HEK293 (cell line): Measurements from ENCODE around the gene TBC1D17.
A peak's percentile ranks its signal among the peaks of the same experiment; 100 is the strongest.

Experiments used
- CTCF ChIA-PET: fragments of 350-600 bp; formaldehyde crosslinking; extraction: SDS; loops from one replicate; lab custom pipeline; 2021; ENCODE audit warnings: antibody characterized with exemption; lab: Yijun Ruan, JAX
- POLR2A ChIA-PET: fragments of 300-600 bp; formaldehyde crosslinking; extraction: SDS; loops from one replicate; lab custom pipeline; 2020; ENCODE audit warnings: antibody characterized with exemption, inconsistent platforms; lab: Yijun Ruan, JAX
- H3K27ac ChIP-seq: fragments of 200-500 bp; sonication (Bioruptor generic); 2 replicates; pipeline ENCODE4 v1.5.1; 2014; ENCODE audit warnings: low read depth, low read length, control low read depth, inconsistent platforms; ENCODE audit errors: extremely low read depth
- H3K36me3 ChIP-seq, 2 experiments: fragments of 200-500 bp in 1 of 2; sonication (Bioruptor generic) in 1 of 2; 1 replicate in 1 of 2; 2 replicates in 1 of 2; pipeline ENCODE4 v1.5.1; 2014 to 2017; ENCODE audit warnings: inconsistent platforms in 2 of 2, low read length in 2 of 2; ENCODE audit not compliant: control insufficient read depth in 2 of 2, insufficient read depth in 1 of 2
- H3K4me1 ChIP-seq: fragments of 200-500 bp; sonication (Bioruptor generic); 2 replicates; pipeline ENCODE4 v1.5.1; 2014; ENCODE audit warnings: mild to moderate bottlenecking, low read length, inconsistent platforms; ENCODE audit not compliant: control insufficient read depth, insufficient read depth
- H3K4me3 ChIP-seq: 2 replicates; pipeline ENCODE4 v1.5.1; 2011; ENCODE audit warnings: low read depth, mild to moderate bottlenecking, control low read depth, low read length, moderate library complexity
- H3K9me3 ChIP-seq: fragments of 200-500 bp; sonication (Bioruptor generic); 2 replicates; pipeline ENCODE4 v1.5.1; 2014; ENCODE audit warnings: low read depth, low read length, inconsistent platforms; ENCODE audit not compliant: control insufficient read depth, insufficient read depth
- BCL11B ChIP-seq: fragments of 450-650 bp; formaldehyde crosslinking; IDR thresholded peaks from 2 replicates; pipeline ENCODE4 v1.5.1; 2016; ENCODE audit warnings: low read depth, missing biosample characterization, missing genetic modification characterization
- FEZF1 ChIP-seq: fragments of 450-650 bp; formaldehyde crosslinking; IDR thresholded peaks from 2 replicates; pipeline ENCODE4 v1.5.1; 2016; ENCODE audit warnings: missing biosample characterization, missing genetic modification characterization
- HOXA7 ChIP-seq: sonication (generic); formaldehyde crosslinking; IDR thresholded peaks from 2 replicates; pipeline ENCODE4 v1.8.1; 2022; ENCODE audit warnings: missing genetic modification reagents, borderline replicate concordance
- HOXD13 ChIP-seq: sonication (generic); formaldehyde crosslinking; IDR thresholded peaks from 2 replicates; pipeline ENCODE4 v1.8.0; 2022; ENCODE audit warnings: missing genetic modification reagents, borderline replicate concordance
- KLF16 ChIP-seq: fragments of 450-650 bp; formaldehyde crosslinking; IDR thresholded peaks from 2 replicates; pipeline ENCODE4 v1.5.1; 2017; ENCODE audit warnings: missing biosample characterization, missing genetic modification characterization
- MYNN ChIP-seq: fragments of 450-650 bp; formaldehyde crosslinking; IDR thresholded peaks from 2 replicates; pipeline ENCODE4 v1.5.1; 2016; ENCODE audit warnings: missing biosample characterization, missing genetic modification characterization, borderline replicate concordance
- ZBTB48 ChIP-seq: fragments of 450-650 bp; formaldehyde crosslinking; IDR thresholded peaks from 2 replicates; pipeline ENCODE4 v1.5.1; 2016; ENCODE audit warnings: missing biosample characterization, missing genetic modification characterization
- ZBTB6 ChIP-seq: fragments of 450-650 bp; formaldehyde crosslinking; IDR thresholded peaks from 2 replicates; pipeline ENCODE4 v1.5.1; 2017; ENCODE audit warnings: missing biosample characterization, missing genetic modification characterization
- ZBTB8A ChIP-seq: fragments of 450-650 bp; formaldehyde crosslinking; IDR thresholded peaks from 2 replicates; pipeline ENCODE4 v1.5.1; 2016; ENCODE audit warnings: missing biosample characterization, missing genetic modification characterization
- ZFP69B ChIP-seq: fragments of 450-650 bp; formaldehyde crosslinking; IDR thresholded peaks from 2 replicates; pipeline ENCODE4 v1.5.1; 2016; ENCODE audit warnings: missing biosample characterization, missing genetic modification characterization
- ZNF10 ChIP-seq: fragments of 450-650 bp; formaldehyde crosslinking; IDR thresholded peaks from 2 replicates; pipeline ENCODE4 v1.5.1; 2017; ENCODE audit warnings: missing biosample characterization, missing genetic modification characterization
- ZNF140 ChIP-seq: fragments of 450-650 bp; formaldehyde crosslinking; IDR thresholded peaks from 2 replicates; pipeline ENCODE4 v1.5.1; 2016; ENCODE audit warnings: missing biosample characterization, missing genetic modification characterization
- ZNF18 ChIP-seq: fragments of 450-650 bp; formaldehyde crosslinking; IDR thresholded peaks from 2 replicates; pipeline ENCODE4 v1.5.1; 2016; ENCODE audit warnings: missing biosample characterization, missing genetic modification characterization
- ZNF184 ChIP-seq: fragments of 450-650 bp; IDR thresholded peaks from 2 replicates; pipeline ENCODE4 v1.5.1; 2018; ENCODE audit warnings: missing biosample characterization, mild to moderate bottlenecking, missing genetic modification characterization
- ZNF221 ChIP-seq: fragments of 450-650 bp; formaldehyde crosslinking; IDR thresholded peaks from 2 replicates; pipeline ENCODE4 v1.5.1; 2017; ENCODE audit warnings: missing biosample characterization, missing genetic modification characterization, borderline replicate concordance
- ZNF23 ChIP-seq: fragments of 450-650 bp; formaldehyde crosslinking; IDR thresholded peaks from 2 replicates; pipeline ENCODE4 v1.5.1; 2016; ENCODE audit warnings: missing biosample characterization, missing genetic modification characterization, borderline replicate concordance
- ZNF248 ChIP-seq: fragments of 450-650 bp; formaldehyde crosslinking; IDR thresholded peaks from 2 replicates; pipeline ENCODE4 v1.5.1; 2017; ENCODE audit warnings: missing biosample characterization, missing genetic modification characterization
- ZNF302 ChIP-seq: fragments of 450-650 bp; formaldehyde crosslinking; IDR thresholded peaks from 2 replicates; pipeline ENCODE4 v1.5.1; 2016; ENCODE audit warnings: missing biosample characterization, missing genetic modification characterization, low read depth
- ZNF311 ChIP-seq: fragments of 450-650 bp; formaldehyde crosslinking; IDR thresholded peaks from 2 replicates; pipeline ENCODE4 v1.5.1; 2017; ENCODE audit warnings: missing biosample characterization, missing genetic modification characterization, borderline replicate concordance
- ZNF341 ChIP-seq: fragments of 450-650 bp; formaldehyde crosslinking; IDR thresholded peaks from 2 replicates; pipeline ENCODE4; 2016; ENCODE audit warnings: low read depth, missing biosample characterization, missing genetic modification characterization
- ZNF398 ChIP-seq: fragments of 450-650 bp; formaldehyde crosslinking; IDR thresholded peaks from 2 replicates; pipeline ENCODE4 v1.5.1; 2017; ENCODE audit warnings: missing biosample characterization, missing genetic modification characterization
- ZNF416 ChIP-seq: fragments of 450-650 bp; formaldehyde crosslinking; IDR thresholded peaks from 2 replicates; pipeline ENCODE4 v1.5.1; 2016; ENCODE audit warnings: missing biosample characterization, missing genetic modification characterization
- ZNF48 ChIP-seq: fragments of 450-650 bp; formaldehyde crosslinking; IDR thresholded peaks from 2 replicates; pipeline ENCODE4 v1.5.1; 2016; ENCODE audit warnings: missing biosample characterization, missing genetic modification characterization
- ZNF501 ChIP-seq: fragments of 450-650 bp; formaldehyde crosslinking; IDR thresholded peaks from 2 replicates; pipeline ENCODE4 v1.5.1; 2016; ENCODE audit warnings: missing biosample characterization, missing genetic modification characterization
- ZNF530 ChIP-seq: fragments of 450-650 bp; formaldehyde crosslinking; IDR thresholded peaks from 2 replicates; pipeline ENCODE4 v1.5.1; 2016; ENCODE audit warnings: low read depth, missing biosample characterization, missing genetic modification characterization
- ZNF548 ChIP-seq: fragments of 450-650 bp; formaldehyde crosslinking; IDR thresholded peaks from 2 replicates; pipeline ENCODE4 v1.5.1; 2016; ENCODE audit warnings: missing biosample characterization, missing genetic modification characterization
- ZNF555 ChIP-seq: fragments of 450-650 bp; formaldehyde crosslinking; conservative IDR thresholded peaks from 2 replicates; pipeline ENCODE4 v1.5.1; 2017; ENCODE audit warnings: missing biosample characterization, mild to moderate bottlenecking, missing genetic modification characterization, inconsistent platforms
- ZNF664 ChIP-seq: fragments of 450-650 bp; formaldehyde crosslinking; IDR thresholded peaks from 2 replicates; pipeline ENCODE4 v1.5.1; 2016; ENCODE audit warnings: missing biosample characterization, missing genetic modification characterization
- ZNF704 ChIP-seq: fragments of 450-650 bp; formaldehyde crosslinking; IDR thresholded peaks from 2 replicates; pipeline ENCODE4 v1.5.1; 2016; ENCODE audit warnings: missing biosample characterization, missing genetic modification characterization
- ZNF747 ChIP-seq: fragments of 450-650 bp; formaldehyde crosslinking; IDR thresholded peaks from 2 replicates; pipeline ENCODE4 v1.5.1; 2016; ENCODE audit warnings: missing biosample characterization, missing genetic modification characterization
- ZSCAN30 ChIP-seq: fragments of 450-650 bp; IDR thresholded peaks from 2 replicates; pipeline ENCODE4 v1.5.1; 2018; ENCODE audit warnings: missing biosample characterization, mild to moderate bottlenecking, missing genetic modification characterization, moderate library complexity

TBC1D17 gene

GRCh38 chr19:49929121-49929610 is 51.7 kb downstream of the TBC1D17 start, which contains the start of the genes ATF5 and NUP62 (continued):
- TF ChIP-seq ZNF18 (tag by site-specific recombination) (0 out of 2 replicates have a peak, but pooled peaks have one; percentile 62), ZNF704 (tag by site-specific recombination) (no peak), ZNF302 (tag by site-specific recombination) (peak; percentile 16; the same call in 1 of the 2 replicates), ZBTB6 (peak; percentile 33)

- Histone ChIP-seq H3K4me3 (peak overlapping the region; percentile 85), H3K36me3 (peaks cover 29 to 39% of the 10 kb centered on the region in 2 experiments), H3K9me3 (no peaks in the 10 kb centered on the region), H3K4me1 (peaks cover 9% of the 10 kb centered on the region), H3K27ac (peak overlapping the region; percentile 99)
- POLR2A ChIA-PET: interaction anchor here (0.5 to 3.2 kb wide), 41 partner anchors 8 to 534 kb away, joined by 3 to 41 read pairs (median 6); partner anchors contain the start of genes AKT1S1, ALDH16A1, AP2A1 and FUZ
- CTCF ChIA-PET: interaction anchor here (0.6 to 3.6 kb wide), 8 partner anchors 9 to 67 kb away, joined by 3 to 29 read pairs (median 4); no protein-coding TSS in a partner anchor
- TF ChIP-seq ZBTB8A (tag by site-specific recombination) (peak; percentile 33; the same call in 1 of the 2 replicates), ZNF140 (tag by site-specific recombination) (no peak), ZNF530 (no peak), MYNN (tag by site-specific recombination) (no peak), ZNF248 (tag by site-specific recombination) (no peak), FEZF1 (tag by site-specific recombination) (no peak), ZNF10 (tag by site-specific recombination) (peak; percentile 52; the same call in 1 of the 2 replicates), ZFP69B (no peak), ZNF398 (peak; percentile 77), ZNF184 (tag by site-specific recombination) (no peak), ZSCAN30 (tag by site-specific recombination) (no peak; the same call in 1 of the 2 replicates), ZNF341 (no peak; the same call in 1 of the 2 replicates), HOXA7 (CRISPR knock-in tag) (no peak), ZBTB48 (tag by site-specific recombination) (no peak), ZNF664 (tag by site-specific recombination) (no peak), ZNF311 (tag by site-specific recombination) (no peak), ZNF221 (tag by site-specific recombination) (no peak), BCL11B (tag by site-specific recombination) (peak; percentile 26; the same call in 1 of the 2 replicates), HOXD13 (CRISPR knock-in tag) (no peak), ZNF23 (tag by site-specific recombination) (0 out of 2 replicates have a peak, but pooled peaks have one; percentile 12), ZNF48 (no peak), ZNF555 (no peak), ZNF416 (no peak), ZNF747 (tag by site-specific recombination) (no peak), ZNF548 (tag by site-specific recombination) (no peak), KLF16 (tag by site-specific recombination) (0 out of 2 replicates have a peak, but pooled peaks have one; percentile 11), ZNF501 (no peak)
Measured at GRCh38 chr19:49929611-49930482, 52.3 kb downstream of the TBC1D17 start.
